HG02840 (cell line): ENCODE results near the gene TMX4.
"Not testable (repeated sequence)": the region's sequence is repeated elsewhere in the genome, so short reads cannot be mapped to it uniquely, and the experiment has no call there.

Source experiments
- ATAC-seq: cut with Tn5 transposase; IDR thresholded peaks from one replicate; pipeline ENCODE4 v1.9.1; 2021; ENCODE audit warnings: mild to moderate bottlenecking, moderate library complexity, moderate number of reproducible peaks; ENCODE audit not compliant: unreplicated experiment, low FRiP score

TMX4 gene

DNA sequence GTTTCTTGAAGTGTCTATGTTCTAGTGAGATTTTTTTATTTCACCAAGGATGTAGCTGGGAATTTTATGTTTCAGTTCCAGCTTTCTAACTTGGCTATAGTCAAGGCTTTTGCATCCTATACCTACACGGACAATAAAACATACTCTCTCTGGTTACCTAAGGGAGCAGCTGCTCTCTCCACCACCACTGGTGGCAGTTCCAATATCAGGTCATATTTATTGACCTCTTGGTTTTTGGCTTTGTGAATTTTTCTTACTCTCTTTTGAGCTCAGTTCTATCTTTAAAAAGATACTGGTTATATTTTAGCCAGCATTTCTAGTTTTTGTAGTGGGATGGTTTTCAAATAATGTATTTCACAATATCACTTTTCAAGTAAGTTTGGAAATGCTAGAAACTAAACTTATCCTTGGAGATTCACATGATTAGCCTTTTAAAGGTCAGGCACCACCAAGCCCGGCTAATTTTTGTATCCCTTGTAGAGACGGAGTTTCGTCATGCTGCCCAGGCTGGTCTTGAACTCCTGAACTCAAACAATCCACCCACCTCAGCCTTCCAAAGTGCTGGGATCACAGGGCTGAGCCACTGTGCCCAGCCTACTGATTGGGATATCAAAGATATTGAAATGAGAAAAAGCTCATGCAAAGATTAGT lies 44.7 kb downstream of the TMX4 start:
- ATAC-seq: no peak

- no peak for ATAC-seq
These were observed 47.9 kb downstream of the TMX4 start for GRCh38 chr20:7971536-7972280.

DNA sequence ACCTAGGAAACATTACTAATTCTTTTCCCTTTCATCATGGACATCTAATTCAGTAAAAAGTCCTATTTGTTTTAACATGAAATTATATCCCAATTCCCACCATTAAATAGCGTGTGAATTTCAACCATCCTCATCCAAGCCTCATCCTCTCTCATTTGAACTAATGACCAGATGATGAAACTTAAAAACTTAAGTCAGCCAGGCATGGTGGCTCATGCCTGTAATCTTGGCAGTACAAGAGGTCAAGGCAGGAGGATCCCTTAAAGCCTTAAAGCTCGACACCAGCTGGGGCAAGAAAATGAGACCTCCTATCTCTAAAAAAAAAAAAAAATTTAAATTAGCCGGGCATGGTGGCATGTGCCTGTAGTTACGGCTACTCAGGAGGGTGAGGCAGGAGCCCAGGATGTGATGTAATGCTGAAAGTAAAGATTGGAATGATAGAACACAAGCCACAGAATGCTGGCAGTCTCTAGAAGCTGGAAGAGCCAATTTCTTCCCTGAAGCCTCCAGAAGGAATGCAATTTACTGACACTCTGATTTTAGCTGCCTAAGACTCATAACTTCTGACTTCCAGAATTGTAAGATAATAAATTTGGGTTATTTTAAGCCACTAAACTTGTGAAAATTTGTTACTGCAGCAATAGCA lies 52.2 kb downstream of the TMX4 start:
- no peak for ATAC-seq

DNA sequence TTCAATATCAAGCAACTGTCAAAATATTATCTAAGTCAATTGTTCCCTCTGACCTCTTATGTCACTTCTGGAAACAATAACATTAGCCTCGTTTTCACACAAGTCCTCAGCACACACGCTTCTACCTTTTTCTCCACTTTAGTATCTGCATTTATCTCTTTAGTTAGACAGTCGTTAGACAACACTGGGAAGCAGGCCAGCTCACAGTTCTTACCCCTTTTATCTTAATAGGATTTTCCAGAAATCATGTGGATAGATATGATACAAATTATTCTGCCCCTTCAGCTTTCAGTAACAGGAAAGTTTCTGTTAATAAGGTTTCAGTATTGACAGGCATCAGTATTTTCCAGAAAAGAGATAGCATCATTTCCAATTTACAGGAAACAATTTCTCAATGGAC lies 53.4 kb downstream of the TMX4 start:
- ATAC-seq: no peak

- no peak for ATAC-seq
These were observed 60.1 kb downstream of the TMX4 start for GRCh38 chr20:7959484-7959883.

DNA sequence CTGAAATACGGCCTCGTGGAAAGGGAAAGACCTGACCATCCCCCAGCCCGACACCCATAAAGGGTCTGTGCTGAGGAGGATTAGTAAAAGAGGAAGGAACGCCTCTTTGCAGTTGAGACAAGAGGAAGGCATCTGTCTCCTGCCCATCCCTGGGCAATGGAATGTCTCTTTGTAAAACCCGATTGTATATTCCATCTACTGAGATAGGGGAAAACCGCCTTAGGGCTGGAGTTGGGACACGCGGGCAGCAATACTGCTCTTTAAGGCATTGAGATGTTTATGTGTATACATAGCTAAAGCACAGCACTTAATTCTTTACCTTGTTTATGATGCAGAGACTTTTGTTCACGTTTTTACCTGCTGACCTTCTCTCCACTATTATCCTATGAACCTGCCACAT lies 63.0 kb downstream of the TMX4 start:
- ATAC-seq: not testable (repeated sequence)

DNA sequence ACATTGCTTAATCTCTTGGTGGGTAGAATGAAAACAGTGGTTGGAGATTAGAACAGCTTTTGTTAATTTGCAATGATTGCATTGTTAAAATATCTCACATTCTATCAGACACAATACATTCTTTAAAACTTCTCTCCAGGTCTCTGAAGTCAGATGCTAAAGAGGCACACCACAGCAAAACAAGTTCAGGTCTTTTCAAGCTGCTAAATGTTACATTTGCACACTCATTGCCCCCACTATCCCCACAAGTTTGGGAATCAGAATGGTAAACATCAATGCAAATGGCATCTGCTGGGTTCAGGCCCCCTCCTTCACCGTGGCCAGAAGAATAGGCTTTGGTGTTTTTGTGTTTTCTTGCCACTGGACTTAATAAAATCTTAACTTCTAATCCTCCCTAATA lies 69.2 kb downstream of the TMX4 start:
- no peak for ATAC-seq

- ATAC-seq: no peak
These were observed 75.7 kb downstream of the TMX4 start for GRCh38 chr20:7943891-7944290.

DNA sequence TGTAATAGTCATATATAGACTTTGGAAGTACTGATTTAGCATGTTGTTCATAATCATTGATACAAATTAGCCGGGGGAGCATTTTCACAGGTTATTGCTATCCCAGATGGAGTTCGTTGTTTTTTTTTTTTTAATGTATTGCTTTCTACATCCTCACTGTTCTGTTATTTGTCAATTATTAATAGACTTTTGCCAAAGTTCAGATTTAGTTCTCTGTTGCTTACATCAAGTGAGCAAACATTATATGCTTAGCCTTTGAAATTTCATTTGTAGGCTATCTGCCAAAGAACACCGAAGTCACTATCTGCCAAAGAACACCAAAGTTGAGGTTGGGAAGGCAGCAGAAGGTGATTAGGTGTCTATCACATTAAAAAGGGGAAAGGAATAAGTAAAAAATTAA lies 79.2 kb downstream of the TMX4 start, which contains the start of gene HAO1:
Gene HAO1, minus strand, starts transcription at position 118 of the 400 bp plus-strand sequence. Its CDS starts 36 bp downstream, at position 82.
- no peak for ATAC-seq

- no peak for ATAC-seq
These were observed 79.9 kb downstream of the TMX4 start for GRCh38 chr20:7939663-7940062.

GRCh38 chr20:7938058-7938457 lies 81.5 kb downstream of the TMX4 start:
- ATAC-seq: no peak

DNA sequence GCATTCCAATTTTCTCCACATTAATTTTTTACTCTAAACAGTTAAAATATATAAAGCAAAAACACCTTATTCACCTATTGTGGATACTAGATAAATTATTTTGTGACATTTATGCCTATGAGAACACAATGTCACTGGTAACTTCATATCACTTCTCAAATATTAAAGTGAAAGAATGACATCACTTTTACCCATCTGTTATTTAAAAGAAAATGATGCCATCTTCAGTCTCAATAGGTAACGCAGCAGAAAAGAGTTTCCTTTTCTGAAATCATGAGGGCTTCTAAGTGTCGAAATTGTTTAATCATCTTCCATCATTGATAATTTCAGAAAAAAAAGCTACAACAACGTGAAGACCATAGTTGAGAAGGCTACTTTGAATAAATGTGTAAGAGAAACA lies 82.2 kb downstream of the TMX4 start:
- ATAC-seq: no peak

- no peak for ATAC-seq
These were observed 84.5 kb downstream of the TMX4 start for GRCh38 chr20:7935027-7935551.

DNA sequence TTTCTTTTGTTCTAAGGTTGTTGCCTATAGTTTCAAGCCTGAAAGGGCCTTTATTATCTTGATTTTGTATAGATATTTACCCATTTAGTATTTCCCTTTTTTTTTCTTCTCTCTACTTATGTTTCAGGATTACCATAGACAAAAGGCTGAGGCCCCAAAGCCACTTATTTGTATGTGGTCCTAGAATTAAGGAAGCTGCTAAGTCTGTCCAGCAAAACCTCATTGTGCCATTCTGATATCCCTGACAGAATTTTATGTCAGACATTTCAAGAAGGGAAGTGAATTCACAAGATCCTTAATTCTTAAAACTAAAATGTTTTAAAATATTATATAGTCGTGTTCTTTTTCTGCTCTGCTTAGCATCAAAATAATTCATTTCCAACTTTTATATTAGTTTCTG lies 86.2 kb downstream of the TMX4 start:
- no peak for ATAC-seq

DNA sequence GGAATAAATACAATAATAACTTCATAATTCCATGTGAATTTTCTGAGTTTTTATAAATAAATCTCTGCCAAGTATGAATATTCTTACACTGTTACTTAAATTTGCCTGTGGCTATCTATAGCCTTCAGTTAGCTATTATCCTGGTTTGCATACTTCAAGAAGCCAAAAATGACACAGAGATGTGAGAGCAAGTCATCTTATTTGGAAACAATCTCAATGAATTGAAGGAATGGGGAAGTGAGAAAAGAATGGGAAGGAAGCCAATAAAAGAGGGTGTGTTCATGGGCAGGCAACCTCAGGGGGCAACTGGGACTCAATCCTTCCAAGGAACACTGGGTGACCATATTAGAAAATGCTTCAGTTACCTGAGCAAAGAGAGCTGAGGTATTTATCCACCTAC lies 89.2 kb downstream of the TMX4 start:
- ATAC-seq: no peak
